Measurements from ENCODE around the gene GLIS1.

GLIS1 gene

GRCh38 chr1:53641481-53642214 is 97.3 kb downstream of the GLIS1 start:
- no peak for DNase-seq (ENCODE audit: low spot score)
- TF ChIP-seq, protein P1, sequence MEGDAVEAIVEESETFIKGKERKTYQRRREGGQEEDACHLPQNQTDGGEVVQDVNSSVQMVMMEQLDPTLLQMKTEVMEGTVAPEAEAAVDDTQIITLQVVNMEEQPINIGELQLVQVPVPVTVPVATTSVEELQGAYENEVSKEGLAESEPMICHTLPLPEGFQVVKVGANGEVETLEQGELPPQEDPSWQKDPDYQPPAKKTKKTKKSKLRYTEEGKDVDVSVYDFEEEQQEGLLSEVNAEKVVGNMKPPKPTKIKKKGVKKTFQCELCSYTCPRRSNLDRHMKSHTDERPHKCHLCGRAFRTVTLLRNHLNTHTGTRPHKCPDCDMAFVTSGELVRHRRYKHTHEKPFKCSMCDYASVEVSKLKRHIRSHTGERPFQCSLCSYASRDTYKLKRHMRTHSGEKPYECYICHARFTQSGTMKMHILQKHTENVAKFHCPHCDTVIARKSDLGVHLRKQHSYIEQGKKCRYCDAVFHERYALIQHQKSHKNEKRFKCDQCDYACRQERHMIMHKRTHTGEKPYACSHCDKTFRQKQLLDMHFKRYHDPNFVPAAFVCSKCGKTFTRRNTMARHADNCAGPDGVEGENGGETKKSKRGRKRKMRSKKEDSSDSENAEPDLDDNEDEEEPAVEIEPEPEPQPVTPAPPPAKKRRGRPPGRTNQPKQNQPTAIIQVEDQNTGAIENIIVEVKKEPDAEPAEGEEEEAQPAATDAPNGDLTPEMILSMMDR (IDR thresholded peaks at IDR 0.05; ENCODE audit: extremely low read depth, missing control alignments) = no peak

- no peak for DNase-seq (ENCODE audit: low spot score)
- TF ChIP-seq, protein P1 (IDR thresholded peaks at IDR 0.05; ENCODE audit: extremely low read depth, missing control alignments) = no peak
Observed at GRCh38 chr1:53640701-53641075, 98.3 kb downstream of the GLIS1 start.

DNA sequence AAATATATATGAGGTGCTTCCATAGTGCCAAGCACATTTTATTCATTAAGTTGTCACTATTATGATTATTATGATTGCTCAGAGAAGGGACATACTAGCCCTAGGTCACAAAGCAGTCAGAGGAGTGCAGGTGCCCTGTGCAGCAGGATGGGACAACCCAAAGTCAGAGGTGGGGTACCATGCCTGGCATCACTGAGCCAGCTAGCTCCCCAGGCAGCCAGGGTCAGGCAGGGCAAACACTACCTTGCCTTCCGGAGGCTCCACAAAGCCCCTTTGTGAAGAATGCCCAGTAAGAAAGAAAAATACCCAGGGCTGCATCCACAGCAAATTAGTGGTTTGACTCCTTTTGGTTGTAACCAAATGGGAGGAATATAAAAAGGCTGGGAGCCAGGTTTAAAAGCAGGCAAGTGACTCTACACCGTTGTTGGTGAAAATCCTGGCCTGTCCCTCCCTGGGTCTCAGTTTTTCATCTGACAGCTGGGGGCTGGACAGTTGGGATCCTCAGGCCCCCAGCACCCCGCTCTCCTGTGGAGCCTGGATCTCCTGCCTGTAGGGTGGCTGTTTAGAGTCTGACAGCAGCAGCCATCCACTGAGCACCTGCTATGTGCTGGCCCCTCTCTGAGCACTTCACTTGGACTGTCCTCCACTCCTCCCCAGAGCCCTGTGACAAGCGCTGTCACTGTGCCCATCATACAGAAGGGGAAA is 98.8 kb downstream of the GLIS1 start:
- no peak for DNase-seq (ENCODE audit: low spot score)
- TF ChIP-seq, protein P1 (IDR thresholded peaks at IDR 0.05; ENCODE audit: extremely low read depth, missing control alignments) = no peak

DNA sequence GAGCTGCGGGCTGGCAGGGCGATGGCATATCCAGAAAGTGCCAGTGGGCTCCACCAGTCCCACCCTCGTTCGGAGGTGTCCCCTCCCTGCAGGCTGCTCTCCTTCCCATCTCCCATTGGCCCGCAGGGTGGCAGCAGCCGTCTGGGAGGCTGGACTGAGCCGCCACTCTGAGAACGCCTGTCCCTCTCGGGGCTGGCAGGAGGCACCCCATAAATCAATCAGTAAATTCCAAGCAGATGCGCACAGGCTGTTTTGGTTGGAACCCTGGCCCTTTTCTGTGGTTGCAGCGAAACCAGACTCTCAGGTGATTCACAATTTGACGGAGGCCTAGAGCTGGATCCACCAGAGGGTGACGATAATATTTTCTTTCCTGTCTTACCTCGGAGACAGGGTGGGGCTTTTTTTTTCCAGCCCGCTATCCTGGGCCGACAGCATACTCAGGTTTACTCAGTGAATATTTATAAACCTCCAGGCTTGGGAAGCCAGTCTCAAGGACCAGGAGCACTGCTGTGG is 99.7 kb downstream of the GLIS1 start:
- TF ChIP-seq, protein P1 (IDR thresholded peaks at IDR 0.05; ENCODE audit: extremely low read depth, missing control alignments) = no peak
- DNase-seq (ENCODE audit: low spot score) = no peak

- TF ChIP-seq, protein P1 (IDR thresholded peaks at IDR 0.05; ENCODE audit: extremely low read depth, missing control alignments) = no peak
- no peak for DNase-seq (ENCODE audit: low spot score)
Observed at GRCh38 chr1:53638360-53639035, 100.5 kb downstream of the GLIS1 start.

DNA sequence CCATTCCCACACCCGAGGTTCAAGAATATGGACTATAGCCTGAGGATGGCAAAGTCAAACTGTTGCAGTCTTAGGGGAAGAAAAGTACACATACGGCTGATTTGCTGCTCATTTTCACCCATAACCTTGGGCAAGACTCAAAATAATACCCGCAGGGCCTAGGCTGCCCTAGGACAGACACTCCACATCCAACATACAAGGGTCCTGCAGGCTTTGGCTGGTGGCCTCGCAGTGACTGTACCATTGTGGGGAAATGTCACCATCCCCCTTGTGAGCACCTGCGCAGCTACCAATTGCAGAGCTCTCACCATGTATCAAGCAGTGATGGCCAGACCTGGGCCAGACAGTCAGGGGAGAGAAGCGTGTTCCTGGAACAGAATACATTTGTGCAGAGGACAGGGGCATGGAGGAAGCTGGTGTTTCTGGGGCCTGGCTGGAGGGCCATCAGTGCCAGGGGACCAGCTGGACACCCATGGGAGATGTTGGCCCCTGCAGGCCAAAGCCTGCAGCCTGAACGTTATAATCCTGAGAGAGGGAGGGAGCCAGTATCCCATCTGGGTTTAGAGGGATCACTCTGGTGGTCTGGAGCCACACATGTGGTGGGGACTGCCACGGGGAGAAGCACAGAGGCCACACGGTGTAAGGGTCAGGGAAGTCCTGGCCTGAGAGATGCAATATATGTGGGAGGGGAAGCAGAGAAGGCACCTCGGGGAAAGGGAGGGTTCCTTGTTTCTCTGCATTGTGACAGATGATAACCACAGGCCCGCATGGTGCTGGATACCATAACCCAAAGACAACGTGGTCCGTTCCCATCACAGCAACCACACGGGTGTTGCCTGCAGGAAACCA is 101.2 kb downstream of the GLIS1 start:
- DNase-seq (ENCODE audit: low spot score) = no peak
- TF ChIP-seq, protein P1 (IDR thresholded peaks at IDR 0.05; ENCODE audit: extremely low read depth, missing control alignments) = no peak

All from GM20000 (cell line).